ENCODE results near the gene DRC7. TPM values are rescaled to one million over a fixed set of nuclear protein-coding genes. Genes with fewer than 3 reads are reported as not detected.

Gene DRC7, protein sequence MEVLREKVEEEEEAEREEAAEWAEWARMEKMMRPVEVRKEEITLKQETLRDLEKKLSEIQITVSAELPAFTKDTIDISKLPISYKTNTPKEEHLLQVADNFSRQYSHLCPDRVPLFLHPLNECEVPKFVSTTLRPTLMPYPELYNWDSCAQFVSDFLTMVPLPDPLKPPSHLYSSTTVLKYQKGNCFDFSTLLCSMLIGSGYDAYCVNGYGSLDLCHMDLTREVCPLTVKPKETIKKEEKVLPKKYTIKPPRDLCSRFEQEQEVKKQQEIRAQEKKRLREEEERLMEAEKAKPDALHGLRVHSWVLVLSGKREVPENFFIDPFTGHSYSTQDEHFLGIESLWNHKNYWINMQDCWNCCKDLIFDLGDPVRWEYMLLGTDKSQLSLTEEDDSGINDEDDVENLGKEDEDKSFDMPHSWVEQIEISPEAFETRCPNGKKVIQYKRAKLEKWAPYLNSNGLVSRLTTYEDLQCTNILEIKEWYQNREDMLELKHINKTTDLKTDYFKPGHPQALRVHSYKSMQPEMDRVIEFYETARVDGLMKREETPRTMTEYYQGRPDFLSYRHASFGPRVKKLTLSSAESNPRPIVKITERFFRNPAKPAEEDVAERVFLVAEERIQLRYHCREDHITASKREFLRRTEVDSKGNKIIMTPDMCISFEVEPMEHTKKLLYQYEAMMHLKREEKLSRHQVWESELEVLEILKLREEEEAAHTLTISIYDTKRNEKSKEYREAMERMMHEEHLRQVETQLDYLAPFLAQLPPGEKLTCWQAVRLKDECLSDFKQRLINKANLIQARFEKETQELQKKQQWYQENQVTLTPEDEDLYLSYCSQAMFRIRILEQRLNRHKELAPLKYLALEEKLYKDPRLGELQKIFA
- total RNA-seq (2022; extraction: Qiagen RNA extraction), result 0.03 to 0.06 TPM (median 0.05 TPM) in 4 of 5 replicates, not detected in the other

DNA sequence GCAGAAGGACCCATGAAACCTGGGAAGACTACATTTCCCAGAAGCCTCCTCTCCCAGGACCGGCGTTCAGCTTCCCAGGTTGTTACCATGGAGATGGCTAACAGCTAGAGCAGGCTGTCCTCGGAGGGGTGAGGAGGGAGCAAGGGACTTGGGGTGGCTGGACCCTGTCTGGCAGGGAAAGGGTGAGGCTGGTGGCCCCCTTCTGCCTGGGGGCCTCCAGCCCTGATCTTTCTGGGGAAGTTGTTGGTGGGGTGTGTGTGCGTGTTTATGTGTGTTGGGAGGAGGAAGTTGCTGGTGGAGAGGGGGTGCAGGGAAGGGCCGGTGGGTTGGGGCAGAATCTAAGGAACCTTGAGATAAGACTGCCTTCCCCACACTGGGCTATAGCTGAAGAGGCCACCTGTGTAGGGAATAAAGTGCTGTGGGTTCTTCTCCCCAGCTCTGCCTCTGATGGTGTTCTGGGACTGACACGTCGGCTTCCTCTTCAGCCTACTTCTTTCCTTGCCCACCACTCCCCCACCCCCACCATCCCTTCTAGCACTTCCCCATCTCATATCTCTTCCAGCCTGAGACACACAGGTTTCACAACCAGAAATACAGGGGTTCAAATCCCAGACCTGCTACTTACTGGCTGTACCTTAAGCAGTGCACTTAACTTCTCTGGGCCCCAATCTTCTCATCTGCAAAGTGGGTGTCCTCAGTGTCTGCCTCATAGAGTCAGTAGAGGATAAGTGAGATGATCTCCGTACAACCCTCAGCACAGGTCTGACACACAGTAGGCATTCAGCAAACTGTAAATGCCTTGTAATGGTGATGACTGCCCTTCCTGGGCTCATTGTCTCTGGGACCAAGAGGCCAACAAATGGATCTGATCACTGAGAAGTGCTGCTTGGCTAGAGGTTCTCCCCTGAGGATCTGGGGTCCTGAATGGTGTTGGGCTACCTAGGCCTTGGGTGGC, at the start of gene DRC7:
DRC7 (plus strand) TSS at position 82 of the 955 bp plus-strand sequence. CDS start 3,144 bp downstream, outside the sequence.

GRCh38 chr16:57668263-57668571, 26.4 kb upstream of the DRC7 start, which contains the start of gene ADGRG3:
ADGRG3 (plus strand) TSS chr16:57668306; CDS start chr16:57668348, 42 bp downstream.

DNA sequence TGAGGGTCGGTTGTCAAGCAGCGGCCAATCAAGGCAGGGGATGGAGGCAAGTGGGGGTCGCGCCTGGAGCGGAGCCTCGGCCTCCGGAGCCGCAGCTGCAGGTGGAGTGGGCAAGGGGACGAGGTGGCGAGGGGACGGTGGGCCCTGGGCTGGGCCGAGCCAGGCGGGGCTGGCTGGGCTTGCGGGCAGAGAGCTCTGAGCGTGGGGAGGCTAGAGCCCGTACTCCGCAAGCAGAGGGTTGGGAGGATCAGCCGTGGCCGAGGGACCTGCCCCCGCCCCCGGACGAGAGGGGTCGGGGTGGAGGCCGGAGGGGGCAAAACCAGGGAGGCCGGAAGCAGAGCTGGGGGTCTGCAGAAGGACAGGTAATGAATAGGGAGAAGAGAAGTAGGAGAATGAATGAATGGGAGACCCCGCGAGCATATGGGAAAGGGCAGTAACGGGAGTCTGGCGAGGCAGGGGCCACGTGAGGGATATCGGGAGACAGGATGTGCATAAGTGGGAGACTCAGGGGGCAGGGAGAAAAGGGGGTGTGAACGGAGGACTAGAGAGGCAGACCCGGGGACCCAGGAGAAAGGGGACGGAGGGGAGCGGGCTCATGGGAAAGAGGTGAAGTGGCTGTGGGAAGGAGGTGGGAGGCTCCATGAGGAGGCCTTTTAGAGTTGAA, 41.3 kb downstream of the DRC7 start, which contains the start of gene KATNB1:
KATNB1 (plus strand) TSS at position 16 of the 664 bp plus-strand sequence. CDS start 1,474 bp downstream, outside the sequence.

Other genes starting within 250 kb of the DRC7 start
- gene CIAPIN1, start 247.4 kb upstream of the DRC7 start, total RNA-seq (2022; extraction: Qiagen RNA extraction), result 70.1 to 90.2 TPM (median 76.5 TPM) in 5 replicates
- gene COQ9, start 247.3 kb upstream of the DRC7 start, total RNA-seq (2022; extraction: Qiagen RNA extraction), result 40.1 to 53.3 TPM (median 51.4 TPM) in 5 replicates
- 105 to 158 TPM (median 114 TPM) in 5 replicates for gene POLR2C, start 232.1 kb upstream of the DRC7 start, total RNA-seq (2022; extraction: Qiagen RNA extraction)
- gene DOK4, start 208.3 kb upstream of the DRC7 start, total RNA-seq (2022; extraction: Qiagen RNA extraction), result 33.9 to 50.3 TPM (median 41.5 TPM) in 5 replicates
- gene CCDC102A, start 158.2 kb upstream of the DRC7 start, total RNA-seq (2022; extraction: Qiagen RNA extraction), result 6.6 to 9.9 TPM (median 8.3 TPM) in 5 replicates
- gene ADGRG5, start 152.2 kb upstream of the DRC7 start, total RNA-seq (2022; extraction: Qiagen RNA extraction), result 0.05 to 0.08 TPM (median 0.06 TPM) in 5 replicates
- gene ADGRG1, start 66.2 kb upstream of the DRC7 start, total RNA-seq (2022; extraction: Qiagen RNA extraction), result 157 to 234 TPM (median 197 TPM) in 5 replicates
- 0.36 to 0.72 TPM (median 0.56 TPM) in 5 replicates for gene ADGRG3, start 26.5 kb upstream of the DRC7 start, total RNA-seq (2022; extraction: Qiagen RNA extraction)
- 14.3 to 23.1 TPM (median 21.9 TPM) in 5 replicates for gene KATNB1, start 41.0 kb downstream of the DRC7 start, total RNA-seq (2022; extraction: Qiagen RNA extraction)
- 144 to 205 TPM (median 203 TPM) in 5 replicates for gene KIFC3, start 107.7 kb downstream of the DRC7 start, total RNA-seq (2022; extraction: Qiagen RNA extraction)

Data from A549 treated with CORT108297 at 1 μM for 4 hours (cell line).